ENCODE results near the gene AGBL1. TPM values are rescaled to one million over a fixed set of nuclear protein-coding genes. Genes with fewer than 3 reads are reported as not detected.
"Not testable (repeated sequence)": the region's sequence is repeated elsewhere in the genome, so short reads cannot be mapped to it uniquely, and the experiment has no call there.

Gene AGBL1
- total RNA-seq, 1 donor from 2014 or later: 0.47 TPM

DNA sequence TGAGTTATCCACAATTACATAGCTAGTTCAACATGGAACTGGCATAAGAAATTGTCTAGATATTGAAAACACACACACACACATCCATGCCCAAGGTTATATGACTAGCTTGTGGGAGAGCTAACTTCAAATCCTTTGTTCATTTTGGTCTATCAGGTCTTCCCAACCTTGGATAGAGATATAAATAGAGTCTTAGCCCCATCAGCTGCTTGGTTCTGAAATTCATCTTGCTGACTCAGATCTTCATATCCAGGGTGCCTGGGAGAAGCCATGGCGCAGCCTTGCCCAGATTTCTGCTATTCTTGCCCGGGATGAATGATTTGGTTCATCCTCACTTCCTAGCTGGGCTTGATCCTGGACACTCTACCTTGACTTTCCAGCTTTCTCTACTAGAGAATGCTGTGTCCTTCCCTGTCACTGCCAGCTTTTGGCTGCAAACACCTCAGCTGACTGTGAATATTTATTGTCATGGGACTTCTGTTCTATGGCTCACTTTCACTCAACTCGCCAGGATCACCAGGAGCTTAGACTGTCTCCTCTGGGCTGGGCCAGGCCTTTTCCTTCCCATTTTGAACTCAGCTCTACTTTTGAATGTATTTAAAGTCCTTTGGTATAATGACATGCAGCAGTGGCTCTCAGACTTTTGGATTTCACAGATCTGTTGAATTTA, 324.4 kb downstream of the AGBL1 start:
- DNase-seq: no peak

DNA sequence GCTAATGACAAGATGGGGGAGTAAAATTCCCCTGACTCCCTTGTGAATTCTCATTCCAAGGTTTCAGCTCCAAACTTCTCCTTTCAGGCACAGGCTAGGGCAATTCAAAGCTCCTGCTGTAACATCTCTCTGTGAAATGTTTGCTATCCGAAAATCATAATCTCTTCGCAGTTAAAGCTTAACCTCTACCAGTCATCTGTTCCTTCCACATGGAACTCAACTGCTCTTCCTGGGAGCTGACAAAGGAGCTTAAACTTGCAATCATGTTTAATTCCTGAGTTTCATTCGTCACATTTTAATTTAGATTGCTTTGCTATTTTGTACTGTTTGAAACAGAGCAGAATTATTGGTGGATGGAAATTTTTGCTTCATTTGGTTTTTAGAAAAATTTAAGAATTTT, 328.6 kb downstream of the AGBL1 start:
- no peak for DNase-seq

DNA sequence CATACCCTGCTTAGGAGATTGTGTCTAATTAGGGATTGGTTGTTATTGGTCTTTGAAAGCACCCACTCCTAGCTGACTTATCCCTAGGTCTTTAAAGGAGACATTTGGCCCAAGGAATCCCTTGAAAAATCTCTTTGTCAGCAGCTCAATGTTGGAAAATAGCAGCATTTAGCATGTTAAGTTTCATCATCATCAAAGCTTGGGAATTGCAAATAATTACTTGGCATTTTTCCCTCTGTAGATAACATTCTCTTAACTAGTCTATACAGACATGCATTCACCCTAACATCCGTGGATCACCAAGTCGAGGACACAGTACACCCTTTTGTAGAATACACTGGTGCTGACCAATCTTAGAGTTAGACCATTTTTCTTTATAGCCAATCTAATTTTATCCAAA, 332.2 kb downstream of the AGBL1 start:
- DNase-seq: no peak

DNA sequence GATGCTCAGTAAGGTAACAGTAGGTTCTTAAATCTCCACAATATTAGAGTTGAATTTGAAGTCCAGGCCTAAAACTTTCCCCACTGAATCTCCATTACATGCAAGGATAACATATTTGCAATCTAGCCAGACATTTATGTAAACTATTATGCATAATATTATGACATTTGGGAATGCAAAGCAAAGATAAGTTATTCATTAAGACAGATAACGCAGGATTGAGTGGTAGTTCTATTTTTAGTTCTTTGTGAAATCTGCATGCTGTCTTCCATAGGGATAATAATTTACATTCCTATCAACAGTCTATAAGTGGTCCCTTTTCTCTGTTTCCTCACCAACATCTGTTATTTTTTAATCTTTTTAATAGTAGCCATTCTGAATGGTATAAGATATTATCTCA, 333.5 kb downstream of the AGBL1 start:
- no peak for DNase-seq

DNA sequence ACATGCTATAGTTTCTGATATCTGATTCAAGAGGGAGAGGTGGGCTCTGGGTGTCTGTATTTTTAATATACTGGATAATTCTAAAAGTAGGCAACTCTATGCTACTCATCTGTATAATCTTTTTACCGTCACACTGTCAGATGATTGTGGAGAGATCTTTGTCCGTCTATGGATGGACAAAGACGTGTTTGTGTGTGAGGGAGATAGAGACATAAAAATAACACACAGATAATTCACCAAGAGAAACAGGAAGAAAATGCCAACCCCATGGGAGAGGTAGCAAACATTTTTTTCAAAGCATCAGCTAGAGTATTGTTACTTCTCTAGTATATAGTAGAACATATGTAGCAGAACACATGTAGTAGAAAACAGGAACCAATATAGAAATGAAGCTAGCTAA, 346.1 kb downstream of the AGBL1 start:
- no peak for DNase-seq

DNA sequence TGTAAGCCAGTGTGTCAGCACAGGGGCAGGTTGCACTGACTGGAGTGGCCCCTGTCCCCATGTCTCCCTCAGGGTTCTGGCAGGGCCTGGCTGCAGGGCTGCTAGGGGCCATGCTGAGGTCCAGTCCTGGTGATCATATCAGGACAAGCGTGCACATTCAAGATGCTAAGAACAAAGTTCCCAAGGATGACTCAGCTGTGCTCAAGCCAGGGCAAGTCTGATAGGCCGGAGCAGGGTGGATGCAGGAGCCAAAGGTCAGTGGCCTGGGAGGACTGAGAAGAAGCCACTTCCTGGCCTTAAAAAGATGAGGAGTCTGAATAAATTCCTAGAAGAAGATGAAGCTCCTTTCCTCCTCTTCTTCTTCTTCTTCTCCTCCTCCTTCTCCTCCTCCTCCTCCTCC, 353.2 kb downstream of the AGBL1 start:
- no peak for DNase-seq

DNA sequence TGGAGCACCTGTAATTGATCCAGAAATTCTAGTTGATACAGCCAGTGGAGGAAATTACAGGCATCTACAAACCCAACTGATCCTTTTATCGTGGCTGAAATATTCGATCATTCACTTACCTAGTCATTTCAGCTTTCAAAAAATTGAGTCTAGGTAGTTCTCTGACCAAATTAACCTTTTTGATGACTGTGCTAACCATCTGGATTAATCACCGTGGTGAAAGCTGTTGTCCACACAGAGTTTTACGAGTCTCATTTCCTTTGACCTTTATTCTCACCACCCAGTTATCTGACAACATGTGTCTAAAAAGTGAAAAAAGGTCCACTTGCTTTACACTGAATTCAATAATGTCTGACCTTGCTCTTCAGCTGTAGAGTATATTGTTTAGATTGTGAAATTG, 354.3 kb downstream of the AGBL1 start:
- no peak for DNase-seq

DNA sequence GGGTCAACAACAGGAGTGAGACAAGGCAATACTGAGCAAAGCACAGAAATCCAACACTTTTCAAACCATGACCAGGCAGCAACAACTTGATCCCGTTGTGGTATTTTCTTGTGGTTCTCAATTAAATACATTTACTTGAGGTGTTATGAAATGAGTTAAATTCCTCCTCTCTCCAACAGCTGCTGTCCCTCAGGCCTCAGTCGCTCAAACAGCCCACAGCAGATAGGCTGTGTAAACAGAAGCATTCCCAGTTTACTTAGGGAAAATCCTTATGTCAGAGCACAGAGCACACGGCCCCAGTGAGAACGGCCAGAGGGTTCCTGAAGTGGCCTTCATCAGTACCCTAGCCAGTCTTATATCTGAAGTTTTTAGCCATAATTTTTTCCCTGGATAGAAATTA, 359.9 kb downstream of the AGBL1 start:
- no peak for DNase-seq

DNA sequence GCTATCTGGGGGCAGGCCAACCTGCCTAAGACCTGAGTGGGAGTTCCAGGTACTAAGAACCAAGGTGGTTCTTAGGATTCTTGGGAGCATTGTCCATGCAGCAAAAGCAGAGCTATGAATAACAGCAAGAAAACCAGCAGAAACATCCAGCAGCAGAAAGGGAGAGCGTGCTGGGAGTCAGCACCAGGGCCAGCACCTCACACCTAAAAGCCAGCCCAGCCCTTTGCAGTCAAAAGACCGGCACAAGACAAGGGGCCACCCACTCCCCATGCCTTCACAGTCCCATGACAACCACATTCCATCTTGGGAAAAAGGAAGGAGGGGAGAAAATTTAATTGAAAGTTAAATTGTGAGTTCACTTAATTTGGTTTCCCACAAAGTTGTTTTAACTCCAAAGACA, 364.9 kb downstream of the AGBL1 start:
- no peak for DNase-seq

DNA sequence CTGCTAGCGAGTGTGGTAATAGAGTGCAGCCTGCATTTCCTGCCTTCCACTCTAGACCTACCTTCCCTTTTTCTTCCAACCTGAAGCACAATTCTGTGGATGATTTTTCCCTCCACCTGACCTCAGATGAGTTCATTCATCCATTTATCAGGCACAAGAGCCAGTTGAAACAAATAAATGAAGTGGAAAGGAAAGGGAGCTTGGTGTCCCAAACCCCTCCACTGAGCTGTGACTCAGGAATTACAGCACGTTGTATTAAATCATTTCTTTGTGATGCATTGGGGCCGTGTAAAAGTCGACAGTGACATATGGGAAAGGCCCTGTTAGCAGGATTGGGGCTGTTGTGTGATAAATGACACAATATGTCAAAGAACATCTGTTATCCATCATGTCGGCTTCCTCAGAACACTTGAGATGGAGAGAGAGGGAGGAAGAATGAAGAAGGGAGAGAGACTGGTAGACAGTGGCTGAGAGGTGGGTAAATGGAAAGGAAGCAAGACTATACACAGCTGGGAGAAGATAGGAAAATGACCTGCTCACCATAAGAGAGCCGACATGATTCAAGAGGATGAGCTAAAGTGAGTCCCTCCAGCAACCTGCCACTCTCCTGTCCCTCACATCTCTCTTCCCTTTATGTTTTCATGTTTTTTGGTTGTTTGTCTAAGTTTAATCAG, 366.0 kb downstream of the AGBL1 start:
- no peak for DNase-seq

DNA sequence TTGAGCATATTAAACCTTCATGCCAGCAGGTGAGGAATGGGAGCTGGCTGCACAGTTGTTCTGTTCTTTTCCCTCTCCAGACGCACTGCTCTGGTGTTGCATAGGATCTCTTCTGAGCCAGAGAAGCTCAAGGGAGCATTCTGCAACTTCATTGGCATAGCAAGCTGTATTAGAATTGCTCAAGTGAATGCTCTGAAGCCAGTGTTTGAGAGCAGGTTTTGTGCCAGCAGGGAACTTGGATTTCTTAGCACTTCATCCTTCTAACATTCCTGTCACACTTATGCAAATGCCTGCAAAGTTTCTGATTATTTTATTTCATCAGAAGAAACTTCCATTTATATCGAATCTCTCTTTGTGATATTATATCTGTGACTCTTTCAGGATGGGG, 366.6 kb downstream of the AGBL1 start:
- DNase-seq: no peak

DNA sequence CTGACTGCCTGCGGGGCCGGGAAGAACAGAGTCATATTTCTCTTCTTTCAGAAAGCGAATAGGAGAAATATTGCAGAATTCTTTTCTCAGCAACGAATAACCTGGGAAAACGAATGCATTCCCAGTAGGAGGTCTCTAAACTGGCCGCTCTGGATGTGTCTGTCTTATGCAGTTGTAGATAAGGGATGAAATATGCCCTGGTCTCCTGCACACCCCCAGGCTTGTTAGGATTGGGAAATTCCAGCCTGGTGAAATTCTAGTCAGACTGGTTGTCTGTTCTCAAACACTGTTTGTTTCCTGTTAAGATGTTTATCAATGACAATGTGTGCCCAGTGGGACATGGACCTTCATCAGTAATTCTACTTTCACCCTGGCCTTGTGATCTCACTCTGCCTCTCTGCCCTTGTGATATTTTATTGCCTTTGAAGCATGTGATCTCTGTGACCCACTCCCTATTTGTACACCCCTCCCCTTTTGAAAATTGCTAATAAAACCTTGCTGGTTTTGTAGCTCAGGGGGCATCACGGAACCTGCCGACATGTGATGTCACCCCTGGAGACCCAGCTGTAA, 385.9 kb downstream of the AGBL1 start:
- not testable (repeated sequence) for DNase-seq

DNA sequence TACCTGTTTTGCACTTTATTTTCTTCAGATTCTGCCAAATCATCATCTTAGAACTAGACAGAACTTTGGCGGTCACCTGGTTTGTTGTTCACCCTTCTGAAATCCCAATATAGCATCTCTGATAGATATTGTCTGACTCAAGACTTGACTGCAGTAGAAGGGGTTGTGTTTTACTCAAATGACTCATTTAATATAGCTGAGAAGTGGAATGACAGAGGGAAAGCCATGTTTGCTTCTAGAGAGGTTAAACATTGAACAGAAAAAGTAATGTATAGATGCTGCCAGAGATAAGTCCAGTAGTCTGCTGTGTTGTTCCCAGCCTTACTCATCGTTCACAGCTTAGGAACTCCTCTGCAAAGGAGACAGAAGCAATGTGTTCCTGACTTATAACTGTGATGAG, 402.0 kb downstream of the AGBL1 start:
- peak; percentile 3 for DNase-seq

DNA sequence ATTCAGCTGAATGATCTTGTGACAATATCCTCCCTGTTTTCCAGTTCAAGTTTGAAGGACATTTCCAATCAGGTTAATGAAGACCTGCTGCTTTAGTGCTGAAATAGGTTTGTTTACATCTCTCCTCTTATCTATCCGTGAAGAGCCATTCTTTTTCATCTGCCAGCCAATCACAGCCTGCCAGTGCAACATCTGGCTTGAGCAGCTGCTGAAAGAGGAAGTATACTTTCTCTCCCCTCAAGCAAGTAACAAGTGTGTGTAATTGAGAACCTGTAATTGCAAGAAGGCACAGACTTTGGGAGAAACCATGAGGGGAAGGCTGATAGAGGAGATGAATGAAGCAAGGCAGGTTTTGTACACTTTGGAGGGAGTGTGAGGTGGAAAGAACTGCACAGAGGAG, 404.3 kb downstream of the AGBL1 start:
- no peak for DNase-seq

DNA sequence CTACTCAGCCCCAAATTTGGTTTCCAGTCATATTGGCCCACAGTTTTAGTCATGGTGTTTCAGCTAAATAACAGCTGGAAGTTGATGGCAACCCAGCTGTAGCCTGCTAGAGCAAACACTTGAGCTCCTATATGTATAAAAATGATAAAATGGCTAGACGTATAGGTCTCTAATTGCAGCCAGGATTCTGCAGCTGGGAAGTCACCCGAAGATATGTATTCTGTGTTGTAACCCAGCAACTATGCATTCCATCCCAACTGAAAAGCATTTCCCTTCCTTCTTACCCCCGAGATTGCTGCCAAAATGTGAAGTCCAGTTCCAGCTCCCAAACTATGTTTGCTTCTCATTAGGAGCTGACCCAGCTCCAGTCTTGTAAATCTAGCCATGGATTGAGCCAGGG, 408.4 kb downstream of the AGBL1 start:
- DNase-seq: no peak

DNA sequence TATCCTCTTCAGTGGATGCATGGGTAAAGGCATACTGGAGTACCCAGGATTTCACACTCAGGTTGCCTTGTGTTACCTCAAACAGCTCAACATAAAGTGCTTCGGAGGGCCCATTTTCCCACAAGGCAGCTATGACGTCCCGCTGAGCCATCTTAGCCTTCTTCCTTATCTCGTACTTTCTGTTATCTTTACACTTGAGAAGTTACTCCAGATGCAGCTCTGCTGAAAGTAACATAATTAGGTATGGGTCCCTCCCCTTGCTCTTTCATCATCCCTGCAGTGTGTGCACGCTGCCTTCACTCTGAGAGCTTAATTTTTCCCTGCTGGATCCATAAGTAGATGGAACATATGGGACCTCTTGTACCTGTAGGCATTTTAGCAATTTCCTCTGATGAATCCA, 410.3 kb downstream of the AGBL1 start:
- no peak for DNase-seq

DNA sequence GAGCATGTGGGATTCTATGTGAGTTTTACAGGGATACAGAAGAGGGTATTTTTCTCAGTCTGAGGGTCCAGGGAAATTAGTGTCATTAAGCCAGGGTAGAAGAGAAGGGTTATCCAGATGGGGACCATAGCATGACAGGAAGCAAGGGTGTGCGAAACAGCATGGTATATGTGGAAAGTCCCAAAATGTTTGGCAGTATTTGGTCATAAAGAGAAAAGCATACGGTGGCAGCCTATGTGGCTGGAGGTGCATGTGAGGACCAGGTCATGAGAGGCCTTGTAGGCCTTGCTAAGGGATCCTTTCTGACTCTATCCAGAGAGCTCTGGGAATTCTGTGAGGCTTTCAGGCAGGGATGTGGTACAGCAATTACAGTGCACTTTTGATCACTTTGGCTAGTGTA, 411.4 kb downstream of the AGBL1 start:
- DNase-seq: no peak

DNA sequence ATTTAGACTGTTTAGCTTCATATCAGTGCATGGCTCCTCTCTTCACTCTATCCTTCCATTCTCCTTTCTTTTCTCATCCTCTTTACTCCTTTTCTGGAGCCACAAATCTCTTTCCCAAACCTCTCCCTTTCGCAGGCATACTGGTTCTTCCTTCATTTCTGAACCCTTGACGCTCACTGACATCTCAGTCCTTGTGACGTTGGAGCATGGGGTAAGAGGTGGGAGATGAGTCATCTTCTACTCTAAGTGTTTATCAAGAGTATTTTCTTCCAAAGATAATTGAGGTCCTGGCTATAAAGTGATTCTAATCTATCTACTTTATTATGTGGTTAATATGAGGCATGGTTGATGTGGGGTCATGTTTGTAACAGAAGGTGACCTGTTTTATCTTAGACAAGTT, 414.2 kb downstream of the AGBL1 start:
- DNase-seq: no peak

DNA sequence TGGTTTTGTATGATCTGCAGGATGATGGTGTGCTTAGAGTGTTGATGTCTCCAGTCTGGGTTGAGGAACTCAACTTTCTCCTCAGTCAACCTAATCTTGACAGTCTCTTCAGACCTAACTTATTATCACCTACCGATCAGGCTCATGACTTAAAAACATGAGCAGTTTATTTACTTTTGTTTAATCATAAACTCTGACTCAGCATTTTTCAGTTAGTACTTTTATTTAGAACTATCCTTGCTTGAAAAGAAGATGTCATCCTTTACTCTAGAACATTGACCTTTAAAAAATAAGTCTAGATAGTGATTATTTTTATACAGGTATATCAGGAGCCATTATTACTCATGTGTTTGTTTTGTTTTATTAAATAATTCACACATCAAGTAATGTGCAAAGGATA, 414.8 kb downstream of the AGBL1 start:
- no peak for DNase-seq

DNA sequence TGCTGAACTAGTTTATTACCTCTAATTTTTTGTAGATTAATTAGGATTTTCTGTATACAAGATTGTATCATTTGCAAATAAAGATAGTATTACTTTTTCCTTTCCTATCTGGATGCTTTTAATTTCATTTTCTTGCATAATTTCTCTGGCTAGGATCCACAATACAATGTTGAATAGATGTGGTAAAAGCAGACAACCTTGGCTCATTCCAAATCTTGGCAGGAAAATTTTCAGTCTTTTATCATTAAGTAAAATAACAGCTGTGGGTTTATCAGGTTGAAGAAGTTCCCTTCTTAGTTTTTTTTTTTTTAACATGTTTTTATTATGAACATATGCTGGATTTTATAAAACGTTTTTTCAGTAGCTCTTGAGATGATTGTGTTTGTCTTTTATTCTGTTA, 422.6 kb downstream of the AGBL1 start:
- no peak for DNase-seq

DNA sequence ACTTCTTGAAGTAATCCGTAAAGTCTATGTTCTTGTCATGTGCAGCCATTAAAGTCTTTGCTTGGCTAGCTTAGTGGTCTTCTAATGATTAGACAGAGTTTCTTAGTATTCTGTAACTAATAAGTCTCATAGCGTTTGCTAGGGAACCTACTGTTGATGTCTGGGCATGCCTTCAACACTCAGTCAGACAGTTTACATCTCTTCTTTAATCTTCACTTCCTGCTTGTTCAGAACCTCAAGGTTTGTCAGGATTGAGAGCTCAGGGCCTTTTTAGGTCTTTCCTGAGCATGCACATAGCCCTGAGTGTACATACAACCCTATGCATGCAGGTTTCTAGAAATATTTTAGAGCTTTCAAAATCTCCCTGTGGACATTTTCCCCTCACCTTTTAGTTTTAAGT, 426.3 kb downstream of the AGBL1 start:
- DNase-seq: no peak

DNA sequence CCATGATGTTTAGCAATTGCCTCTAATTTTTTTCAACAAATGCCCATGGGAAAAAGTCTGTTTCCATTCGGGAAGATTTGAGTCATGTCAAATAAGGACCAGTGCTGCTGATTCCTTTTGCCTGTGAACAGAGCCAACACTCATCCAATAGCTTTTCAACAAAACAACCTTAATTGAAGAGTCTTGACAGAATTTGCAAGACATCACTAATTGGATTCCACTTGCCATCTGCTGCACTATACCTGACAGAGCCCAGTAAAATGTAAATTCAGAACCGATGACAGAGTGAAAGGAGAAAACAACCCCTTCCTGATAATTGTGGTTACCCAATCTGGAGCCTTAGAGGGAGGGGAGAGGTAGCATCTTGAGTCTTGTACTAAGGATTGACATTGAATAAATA, 426.7 kb downstream of the AGBL1 start:
- DNase-seq: no peak

DNA sequence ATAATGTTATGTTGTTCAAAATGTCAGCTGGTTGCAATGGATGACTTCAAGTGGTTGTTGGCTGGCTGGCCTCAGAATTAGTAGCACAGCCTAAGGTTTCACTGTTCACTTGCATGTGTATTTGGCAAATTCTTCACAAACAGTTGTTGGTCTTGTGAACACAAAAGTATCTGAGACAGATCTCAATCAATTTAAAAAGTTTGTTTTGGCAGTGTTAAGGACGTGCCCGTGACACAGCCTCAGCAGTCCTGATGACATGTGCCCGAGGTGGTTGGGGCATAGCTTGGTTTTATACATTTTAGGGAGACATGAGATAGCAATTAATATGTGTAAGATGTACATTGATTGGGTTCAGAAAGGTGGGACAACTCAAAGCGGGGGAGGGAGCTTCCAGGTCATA, 436.0 kb downstream of the AGBL1 start:
- no peak for DNase-seq

DNA sequence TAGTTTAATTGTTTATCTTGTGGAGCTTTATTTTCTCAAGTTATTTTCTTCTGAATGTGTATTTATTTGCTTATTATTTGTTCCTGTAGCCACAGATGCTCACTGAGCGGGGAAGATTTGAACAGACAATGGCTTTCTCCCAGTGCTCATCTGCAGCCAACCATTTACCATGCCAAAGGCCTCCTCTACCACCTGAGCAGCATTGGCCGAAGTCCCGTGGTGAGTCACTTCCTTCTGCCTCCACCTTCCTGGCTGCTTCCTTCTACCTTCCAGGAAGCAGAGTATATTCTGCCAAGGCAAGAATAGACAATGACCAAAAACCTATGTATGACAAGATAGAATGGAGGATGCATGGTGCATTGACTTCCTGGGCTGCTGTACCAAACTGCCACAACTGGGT, 443.1 kb downstream of the AGBL1 start:
- DNase-seq: no peak

Data from occipital lobe (tissue), 2 donors.